C4-2B (cell line): Measurements from ENCODE around the gene VTI1A.

ENCODE experiments used
- H3K27ac ChIP-seq: fragments of 450-650 bp; 2 replicates; pipeline ENCODE4 v1.5.1; 2017
- CTCF ChIP-seq: fragments of 450-650 bp; conservative IDR thresholded peaks from 2 replicates; pipeline ENCODE4 v1.5.1; 2017; ENCODE audit warnings: mild to moderate bottlenecking
- ZFX ChIP-seq: fragments of 450-650 bp; IDR thresholded peaks from 2 replicates; pipeline ENCODE4 v1.6.1; 2017

VTI1A gene

DNA sequence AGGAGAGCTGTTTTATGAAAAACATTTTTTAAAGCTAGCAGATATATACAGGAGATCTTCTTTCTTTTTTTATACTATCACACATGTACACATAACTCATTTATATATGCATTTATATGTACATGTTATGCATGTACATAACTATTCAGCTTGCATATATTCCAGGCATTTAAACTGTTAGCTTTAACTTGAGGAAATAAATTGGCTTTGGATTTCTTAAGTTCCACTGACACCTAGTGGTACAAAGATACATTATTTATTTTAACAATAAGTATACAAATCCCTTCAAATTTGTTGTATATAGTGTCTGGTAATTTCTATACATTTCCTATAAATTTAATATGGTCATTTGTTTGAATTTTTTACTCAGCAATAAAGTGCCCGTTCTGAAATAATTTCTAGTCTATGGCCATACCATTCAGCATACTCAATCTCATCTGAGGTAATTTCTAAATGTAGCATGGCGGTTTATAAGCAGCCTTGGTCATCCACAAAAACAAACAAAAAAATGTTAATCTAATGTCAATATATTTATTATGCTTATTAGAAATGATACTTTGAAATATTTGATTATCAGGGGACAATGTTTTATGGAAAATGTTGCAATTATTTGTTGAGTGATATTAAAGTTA, 11.9 kb upstream of the VTI1A start:
- no peak for TF ChIP-seq ZFX
- TF ChIP-seq CTCF, result peak; percentile 77
- H3K27ac ChIP-seq, result no peak overlapping the region

GRCh38 chr10:112438356-112438755, 8.7 kb upstream of the VTI1A start:
- H3K27ac ChIP-seq, result no peak overlapping the region
- TF ChIP-seq CTCF (no peak), ZFX (no peak)

GRCh38 chr10:112441520-112441919, 5.5 kb upstream of the VTI1A start:
- TF ChIP-seq ZFX (no peak), CTCF (no peak)
- no peak overlapping the region for H3K27ac ChIP-seq

DNA sequence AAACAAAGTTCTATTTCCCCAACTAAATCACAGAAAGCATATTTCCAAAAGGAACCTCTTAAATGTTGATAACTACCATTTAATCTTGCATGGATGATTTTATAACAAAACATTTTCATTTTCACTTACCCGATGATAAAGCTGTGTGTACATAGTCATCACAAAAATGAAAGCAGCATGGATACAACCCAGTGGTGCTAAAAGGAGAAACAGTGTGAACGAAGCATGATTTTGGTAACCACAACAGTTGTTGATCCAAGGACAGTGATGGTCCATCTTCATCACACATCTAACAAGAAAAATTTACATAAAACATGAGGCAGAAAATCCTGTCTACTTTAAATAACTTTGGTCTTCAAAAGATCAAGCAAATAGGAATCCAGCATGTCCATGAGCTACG, 5.0 kb upstream of the VTI1A start:
- TF ChIP-seq ZFX (no peak), CTCF (no peak)
- H3K27ac ChIP-seq, result no peak overlapping the region

GRCh38 chr10:112446055-112446854, 760 bp upstream of the VTI1A start:
- no peak for TF ChIP-seq CTCF
- 0 out of 2 replicates have a peak, but pooled peaks have one; percentile 11 for TF ChIP-seq ZFX
- peak overlapping the region; percentile 89 for H3K27ac ChIP-seq

- H3K27ac ChIP-seq, result peak overlapping the region; percentile 89
- TF ChIP-seq ZFX (no peak), CTCF (no peak)
These were observed 559 bp downstream of the VTI1A start for GRCh38 chr10:112447620-112447928.

DNA sequence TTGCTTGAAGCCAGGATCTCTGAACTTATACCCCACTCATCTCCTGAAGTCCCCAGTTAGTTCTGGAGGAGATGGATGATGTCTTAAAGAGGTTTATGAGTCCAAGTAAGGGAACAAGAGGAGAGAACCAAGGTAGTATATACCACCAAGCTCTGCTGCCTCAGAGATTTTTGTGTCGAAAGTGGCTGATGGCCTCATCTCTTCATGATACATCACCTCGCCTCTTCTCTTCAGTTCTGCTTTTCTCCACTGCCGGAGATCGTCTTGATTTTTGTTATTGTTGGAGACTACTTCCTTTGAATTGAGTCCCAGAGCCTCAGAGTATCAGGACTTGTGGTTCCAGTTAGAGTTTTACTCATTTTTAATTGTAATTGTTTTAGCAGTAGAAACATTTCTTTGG, 1.9 kb downstream of the VTI1A start:
- H3K27ac ChIP-seq, result no peak overlapping the region
- TF ChIP-seq ZFX, result no peak
- TF ChIP-seq CTCF, result no peak
